GM21381 (cell line): ENCODE measurements around the gene PDLIM7.

Experiments used
- ATAC-seq: cut with Tn5 transposase; IDR thresholded peaks from one replicate; pipeline ENCODE4 v1.9.1; 2021; ENCODE audit warnings: mild to moderate bottlenecking, moderate library complexity; ENCODE audit not compliant: unreplicated experiment

Gene PDLIM7

GRCh38 chr5:177446200-177447065 lies 51.0 kb downstream of the PDLIM7 start, which contains the start of gene PRR7:
PRR7 (plus strand) TSS chr5:177446814; CDS start chr5:177455068, 8,254 bp downstream.
- peak; percentile 55 for ATAC-seq

- ATAC-seq: no peak
These were observed 51.5 kb downstream of the PDLIM7 start for GRCh38 chr5:177445917-177446199.

GRCh38 chr5:177445052-177445916 lies 52.1 kb downstream of the PDLIM7 start:
- no peak for ATAC-seq

GRCh38 chr5:177444106-177445051 lies 53.0 kb downstream of the PDLIM7 start:
- no peak for ATAC-seq

GRCh38 chr5:177443144-177443983 lies 54.0 kb downstream of the PDLIM7 start:
- ATAC-seq: no peak

GRCh38 chr5:177442066-177442826 lies 55.2 kb downstream of the PDLIM7 start:
- no peak for ATAC-seq

GRCh38 chr5:177440990-177441780 lies 56.2 kb downstream of the PDLIM7 start:
- no peak for ATAC-seq

- no peak for ATAC-seq
These were observed 57.0 kb downstream of the PDLIM7 start for GRCh38 chr5:177440211-177440989.

GRCh38 chr5:177439518-177440053 lies 57.8 kb downstream of the PDLIM7 start:
- ATAC-seq: no peak

GRCh38 chr5:177438468-177438867 lies 58.9 kb downstream of the PDLIM7 start:
- no peak for ATAC-seq

- ATAC-seq: no peak
These were observed 59.8 kb downstream of the PDLIM7 start for GRCh38 chr5:177437623-177438022.

- ATAC-seq: no peak
These were observed 61.4 kb downstream of the PDLIM7 start for GRCh38 chr5:177435847-177436536.

- no peak for ATAC-seq
These were observed 62.3 kb downstream of the PDLIM7 start for GRCh38 chr5:177434942-177435738.

- no peak for ATAC-seq
These were observed 63.0 kb downstream of the PDLIM7 start for GRCh38 chr5:177434437-177434836.

- no peak for ATAC-seq
These were observed 63.7 kb downstream of the PDLIM7 start for GRCh38 chr5:177433658-177434217.
